Muscle layer of colon (tissue), 2 donors: ENCODE measurements around the gene ZNF563.
"Not testable (repeated sequence)": the region's sequence is repeated elsewhere in the genome, so short reads cannot be mapped to it uniquely, and the experiment has no call there.

Experiments
- H3K27ac ChIP-seq: one replicate; pipeline ENCODE4 v1.7.0; 2013; ENCODE audit warnings: low read depth, mild to moderate bottlenecking, low read length, moderate library complexity
- H3K27me3 ChIP-seq, 2 donors: one replicate each; pipeline ENCODE4 v1.7.0; 2013; ENCODE audit warnings: low read length in 2 of 2, mild to moderate bottlenecking in 2 of 2; ENCODE audit not compliant: insufficient read depth in 2 of 2, control insufficient read depth in 1 of 2
- H3K36me3 ChIP-seq: one replicate; pipeline ENCODE4 v1.7.0; 2013; ENCODE audit warnings: mild to moderate bottlenecking, low read length; ENCODE audit not compliant: insufficient read depth
- H3K4me1 ChIP-seq: one replicate; pipeline ENCODE4 v1.7.0; 2013; ENCODE audit warnings: mild to moderate bottlenecking, low read length; ENCODE audit not compliant: insufficient read depth
- H3K4me3 ChIP-seq, 2 donors: one replicate each; pipeline ENCODE4 v1.7.0; 2013; ENCODE audit warnings: low read length in 2 of 2, low read depth in 1 of 2, mild to moderate bottlenecking in 1 of 2, moderate library complexity in 1 of 2
- H3K9ac ChIP-seq: one replicate; pipeline ENCODE4 v1.7.0; 2013; ENCODE audit warnings: low read length
- H3K9me3 ChIP-seq: one replicate; pipeline ENCODE4 v1.7.0; 2013; ENCODE audit warnings: mild to moderate bottlenecking, low read length
- donor health status: abdominal sarcoma.
- donor health status: Adenocarcinoma of cecum.

The ZNF563 gene

DNA sequence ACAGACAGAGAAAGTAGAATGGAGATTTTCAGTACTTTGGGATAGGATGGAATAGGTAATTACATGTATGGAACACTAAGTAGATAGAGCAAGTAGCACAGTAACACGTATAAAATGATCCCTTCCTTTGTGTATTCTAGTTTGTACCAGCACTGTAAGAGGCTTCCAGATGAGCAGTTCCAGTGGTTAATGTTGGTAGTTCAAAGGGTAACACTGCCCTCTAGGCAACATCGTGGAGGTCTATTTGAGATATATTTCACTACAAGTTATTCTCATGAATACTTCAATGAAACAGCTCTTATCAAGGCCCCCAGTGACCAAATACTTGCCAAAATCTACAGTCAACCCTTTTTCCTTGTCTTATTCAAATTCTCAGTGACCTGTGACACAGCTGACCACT, 13.5 kb upstream of the ZNF563 start:
- Histone ChIP-seq H3K36me3 (peaks cover 20% of the 10 kb centered on the region), H3K4me3 (no peak overlapping the region), H3K9me3 (peaks cover 18% of the 10 kb centered on the region), H3K27me3 (no peaks in the 10 kb centered on the region), H3K27ac (no peak overlapping the region), H3K4me1 (no peaks in the 10 kb centered on the region), H3K9ac (no peak overlapping the region)

DNA sequence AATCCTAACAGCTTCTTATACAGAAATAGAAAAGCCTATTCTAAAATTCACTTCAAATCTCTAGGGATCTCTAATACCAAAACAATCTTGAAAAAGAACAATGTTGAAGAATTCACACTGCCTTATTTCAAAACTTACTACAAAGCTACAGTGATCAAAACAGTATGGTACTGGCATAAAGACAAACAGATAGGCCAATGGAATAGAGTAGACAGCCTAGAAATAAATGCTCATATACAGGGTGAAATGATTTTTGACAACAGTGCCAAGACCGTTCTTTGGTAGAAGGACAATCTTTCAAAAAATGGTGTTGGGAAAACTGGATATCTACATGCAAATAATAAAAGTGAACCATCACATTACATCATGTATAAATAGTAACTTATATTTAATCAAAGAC, 11.8 kb upstream of the ZNF563 start:
- peaks cover 9% of the 10 kb centered on the region for H3K9me3 ChIP-seq

DNA sequence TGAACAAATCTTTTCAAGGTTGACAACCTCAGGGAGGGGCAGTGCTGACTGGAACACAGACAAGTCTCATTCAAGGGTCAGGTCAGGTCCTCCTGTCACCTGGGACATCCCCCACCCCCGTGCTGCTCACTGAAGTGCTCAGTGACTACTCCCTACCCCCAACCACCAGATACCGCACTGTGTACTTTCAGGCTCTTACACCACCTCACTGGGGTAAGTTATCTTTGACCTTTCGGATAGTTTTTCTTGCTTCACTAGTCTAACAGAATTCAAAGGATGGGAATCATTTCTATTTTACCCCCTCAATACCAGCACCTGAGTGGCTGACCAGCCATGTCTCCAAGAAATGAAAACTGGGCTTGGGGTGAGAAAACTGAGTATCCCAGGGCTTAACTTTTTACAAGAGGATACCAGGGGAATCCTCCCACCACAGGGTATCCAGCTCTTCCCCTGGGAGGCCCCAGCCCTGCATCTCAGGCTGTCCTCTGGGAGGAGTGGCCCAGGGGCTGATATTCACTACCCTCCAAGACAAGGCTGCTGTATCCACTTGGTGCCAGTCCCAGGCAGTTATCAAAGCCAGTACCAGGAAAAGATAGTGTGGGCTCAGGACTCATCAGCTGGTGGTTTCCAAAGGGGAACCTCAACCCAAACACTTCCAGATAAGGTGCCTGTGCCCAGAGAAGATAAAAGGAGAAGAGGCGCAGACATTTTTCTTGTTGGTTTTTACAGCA, 2.1 kb downstream of the ZNF563 start:
- no peaks in the 10 kb centered on the region for H3K36me3 ChIP-seq
- H3K9ac ChIP-seq = no peak overlapping the region
- H3K4me3 ChIP-seq = no peak overlapping the region
- H3K27me3 ChIP-seq = no peaks in the 10 kb centered on the region
- no peaks in the 10 kb centered on the region for H3K9me3 ChIP-seq
- peaks cover 10% of the 10 kb centered on the region for H3K4me1 ChIP-seq
- no peak overlapping the region for H3K27ac ChIP-seq

More for the DNA sequence above, 11.8 kb upstream of the ZNF563 start:
- no peak overlapping the region for H3K4me3 ChIP-seq
- H3K27ac ChIP-seq = no peak overlapping the region
- no peaks in the 10 kb centered on the region for H3K4me1 ChIP-seq
- H3K36me3 ChIP-seq = peaks cover 8% of the 10 kb centered on the region
- H3K9ac ChIP-seq = no peak overlapping the region
- H3K27me3 ChIP-seq = no peaks in the 10 kb centered on the region

DNA sequence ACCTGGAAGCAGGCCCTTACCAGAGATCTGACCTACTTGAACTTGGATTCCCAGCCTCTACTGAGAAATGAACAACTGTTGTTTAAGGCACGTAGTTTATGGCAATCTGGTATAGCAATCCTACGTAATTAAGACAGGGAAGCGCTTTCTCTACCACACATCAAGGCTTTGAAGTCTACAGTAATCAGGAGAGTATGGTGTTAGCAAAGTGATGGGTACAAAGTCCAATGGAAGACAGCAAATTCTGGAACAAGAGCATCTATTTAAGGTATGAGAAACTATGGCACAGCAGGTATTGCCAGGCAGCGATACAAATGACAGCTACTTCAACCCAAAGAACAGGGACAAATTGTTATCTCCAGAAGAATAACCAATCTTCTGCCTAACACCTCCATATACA, 3.1 kb downstream of the ZNF563 start:
- no peak overlapping the region for H3K27ac ChIP-seq
- H3K4me1 ChIP-seq = peaks cover 10% of the 10 kb centered on the region
- no peak overlapping the region for H3K9ac ChIP-seq
- no peak overlapping the region for H3K4me3 ChIP-seq
- no peaks in the 10 kb centered on the region for H3K9me3 ChIP-seq
- no peaks in the 10 kb centered on the region for H3K27me3 ChIP-seq
- H3K36me3 ChIP-seq = no peaks in the 10 kb centered on the region

DNA sequence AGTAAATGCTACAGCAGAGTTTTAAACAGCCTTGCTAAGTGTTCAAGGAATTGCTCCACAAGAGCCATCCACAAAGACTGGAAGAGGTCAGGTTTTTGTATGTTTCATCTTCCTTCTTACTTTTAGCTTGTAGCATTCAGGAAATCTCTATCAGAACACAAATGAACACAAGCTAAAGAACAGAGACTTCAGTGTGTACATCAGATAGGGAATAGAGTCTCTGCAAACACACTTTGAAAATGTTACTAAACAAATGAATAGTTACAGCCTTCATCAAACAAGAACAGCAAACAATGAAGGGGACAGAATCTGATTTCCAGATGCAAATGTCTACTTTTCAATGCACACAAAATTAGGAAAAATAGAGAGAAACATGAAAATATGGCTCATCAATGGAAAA, 7.7 kb downstream of the ZNF563 start:
- Histone ChIP-seq H3K4me3 (no peak overlapping the region), H3K36me3 (no peaks in the 10 kb centered on the region), H3K27ac (no peak overlapping the region), H3K4me1 (no peaks in the 10 kb centered on the region), H3K9ac (no peak overlapping the region), H3K9me3 (no peaks in the 10 kb centered on the region), H3K27me3 (no peaks in the 10 kb centered on the region)

DNA sequence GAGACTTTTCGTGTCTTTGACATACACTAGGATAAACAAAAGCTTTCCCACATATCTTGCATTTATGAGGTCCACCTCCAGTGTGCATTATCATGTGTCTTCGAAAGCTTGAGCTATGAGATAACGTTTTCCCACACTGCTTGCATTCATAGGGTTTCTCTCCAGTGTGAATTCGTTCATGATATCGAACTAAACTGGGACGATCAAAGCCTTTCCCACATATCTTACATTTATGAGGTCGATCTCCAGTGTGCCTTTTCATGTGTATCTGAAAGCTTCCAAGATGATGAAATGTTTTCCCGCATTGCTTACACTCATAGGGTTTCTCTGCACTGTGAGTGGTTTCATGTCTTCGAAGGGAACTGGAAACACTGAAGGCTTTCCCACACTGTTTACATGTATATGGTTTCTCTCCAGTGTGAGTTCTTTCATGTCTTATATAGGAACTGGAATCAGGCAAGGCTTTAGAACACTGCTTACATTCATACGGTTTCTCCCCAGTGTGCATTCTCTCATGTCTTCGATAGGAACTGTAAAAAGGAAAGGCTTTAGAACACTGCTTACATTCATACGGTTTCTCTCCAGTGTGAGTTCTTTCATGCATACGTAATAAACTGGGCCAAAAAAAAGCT, 14.5 kb downstream of the ZNF563 start:
- no peak overlapping the region for H3K4me3 ChIP-seq
- H3K9ac ChIP-seq = no peak overlapping the region
- H3K9me3 ChIP-seq = no peaks in the 10 kb centered on the region
- no peak overlapping the region for H3K27ac ChIP-seq
- H3K4me1 ChIP-seq = no peaks in the 10 kb centered on the region
- H3K36me3 ChIP-seq = peaks cover 16% of the 10 kb centered on the region
- H3K27me3 ChIP-seq = no peaks in the 10 kb centered on the region

DNA sequence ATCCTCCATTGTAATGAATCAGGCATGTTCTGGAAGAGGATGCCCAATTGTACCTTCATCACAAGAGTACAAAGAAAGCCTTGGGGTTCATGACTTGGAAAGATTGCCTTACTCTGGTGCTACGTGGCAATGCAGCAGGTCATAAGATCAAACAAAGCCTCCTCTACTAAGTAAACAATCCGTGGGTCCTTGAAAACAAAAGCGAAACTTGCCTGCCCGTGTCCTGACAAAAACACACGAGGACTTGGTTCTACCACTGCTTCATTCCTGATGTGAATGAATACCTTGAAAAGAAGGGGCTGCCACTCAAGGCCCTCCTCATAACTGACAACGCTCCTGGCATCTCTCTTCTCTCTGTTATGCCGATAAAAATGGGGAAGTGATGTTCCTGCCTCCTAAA, 18.9 kb downstream of the ZNF563 start:
- Histone ChIP-seq H3K4me3 (no peak overlapping the region), H3K27ac (no peak overlapping the region), H3K4me1 (no peaks in the 10 kb centered on the region), H3K36me3 (peaks cover 14% of the 10 kb centered on the region), H3K9me3 (no peaks in the 10 kb centered on the region), H3K9ac (no peak overlapping the region), H3K27me3 (no peaks in the 10 kb centered on the region)

DNA sequence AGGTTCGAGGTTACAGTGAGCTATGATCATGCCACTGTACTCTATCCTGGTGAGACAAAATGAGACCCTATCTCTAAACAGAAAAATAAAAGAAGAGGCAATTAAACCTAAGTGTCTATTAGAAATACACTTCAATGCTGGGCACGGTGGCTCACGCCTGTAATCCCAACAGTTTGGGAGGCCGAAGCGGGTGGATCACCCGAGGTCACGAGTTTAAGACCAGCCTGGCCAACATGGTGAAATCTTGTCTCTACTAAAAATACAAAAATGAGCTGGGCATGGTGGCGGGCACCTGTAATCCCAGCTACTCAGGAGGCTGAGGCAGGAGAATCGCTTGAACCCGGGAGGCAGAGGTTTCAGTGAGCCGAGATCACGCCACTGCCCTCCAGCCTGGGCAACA, 24.5 kb downstream of the ZNF563 start:
- H3K27ac ChIP-seq, H3K36me3 ChIP-seq, H3K9me3 ChIP-seq, H3K4me3 ChIP-seq, H3K4me1 ChIP-seq, H3K27me3 ChIP-seq, H3K9ac ChIP-seq: not testable (repeated sequence)

DNA sequence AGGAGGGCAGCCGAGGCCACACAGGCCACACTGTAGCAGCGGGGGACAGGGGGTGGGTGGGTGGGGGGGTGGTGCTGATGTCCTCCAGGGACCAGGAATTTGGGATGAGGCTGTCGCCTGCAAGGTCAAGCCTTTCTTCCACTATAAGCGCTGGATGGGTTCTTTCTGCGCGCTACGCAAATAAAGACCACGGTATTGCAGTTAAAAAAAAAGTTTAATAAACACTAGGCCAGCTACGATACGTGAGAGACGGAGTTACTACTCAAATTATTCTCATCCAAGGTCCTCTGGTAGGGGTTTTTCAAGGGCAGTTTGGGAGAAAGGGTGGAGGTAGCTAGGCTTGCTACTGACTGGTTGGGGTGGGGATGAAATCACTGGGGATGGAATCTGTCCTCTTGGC, 38.2 kb downstream of the ZNF563 start:
- Histone ChIP-seq H3K36me3 (no peaks in the 10 kb centered on the region), H3K27me3 (no peaks in the 10 kb centered on the region), H3K27ac (peak overlapping the region; percentile 83)

DNA sequence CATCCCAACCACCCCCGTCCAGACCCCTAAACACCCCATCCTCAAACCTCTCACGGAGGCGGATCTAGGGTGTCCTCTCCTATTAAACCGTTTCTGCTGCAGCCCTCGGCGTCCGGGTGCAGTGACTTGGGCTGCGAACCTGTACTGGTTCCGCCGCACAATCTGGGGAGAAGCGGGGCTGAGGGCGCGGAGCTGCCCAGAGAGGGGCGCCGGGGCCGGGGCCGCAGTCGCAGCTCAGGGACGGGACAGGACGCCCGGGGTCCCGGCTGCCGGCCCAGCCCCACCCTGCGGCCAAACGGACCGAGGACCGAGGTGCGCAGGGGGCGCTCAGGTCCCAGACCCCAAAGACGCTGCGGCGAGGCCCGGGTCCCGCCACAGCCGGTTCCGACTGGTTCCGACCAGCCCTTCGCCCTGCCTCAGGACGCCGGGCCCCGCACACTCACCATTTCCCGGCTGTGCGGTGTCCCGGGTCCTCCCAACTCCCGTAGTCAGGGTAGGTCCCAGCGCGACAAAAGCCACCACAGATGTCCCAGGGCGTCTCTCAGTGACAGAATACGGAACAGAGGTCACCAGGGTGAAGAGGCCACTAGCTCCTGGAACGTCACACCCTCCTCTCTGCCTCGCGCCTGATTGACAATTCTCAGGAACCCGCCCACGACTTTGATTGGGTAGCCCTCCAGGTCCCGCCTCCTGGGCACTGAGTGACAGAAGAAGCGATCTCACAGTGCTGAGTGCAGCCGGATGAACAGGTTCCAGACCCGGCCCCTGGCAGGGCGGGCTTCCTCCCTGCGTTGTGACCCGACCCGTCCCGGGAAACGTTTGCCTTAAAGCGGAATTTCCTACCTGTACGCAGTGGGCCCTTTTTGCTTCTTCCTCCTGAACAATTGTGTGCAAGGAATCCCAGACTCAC, 38.9 kb downstream of the ZNF563 start, which contains the start of gene ZNF44:
ZNF44 (minus strand) TSS at position 635 of the 910 bp plus-strand sequence; CDS start at position 446, 189 bp downstream.
- H3K9me3 ChIP-seq = no peaks in the 10 kb centered on the region
- H3K4me3 ChIP-seq = peak within 1 kb of the TSS; percentile 82 to 94

More for the DNA sequence above, 38.2 kb downstream of the ZNF563 start:
- peak overlapping the region; percentile 82 to 94 for H3K4me3 ChIP-seq
- no peaks in the 10 kb centered on the region for H3K9me3 ChIP-seq
- peak overlapping the region; percentile 77 for H3K9ac ChIP-seq
- H3K4me1 ChIP-seq = peaks cover 13% of the 10 kb centered on the region

DNA sequence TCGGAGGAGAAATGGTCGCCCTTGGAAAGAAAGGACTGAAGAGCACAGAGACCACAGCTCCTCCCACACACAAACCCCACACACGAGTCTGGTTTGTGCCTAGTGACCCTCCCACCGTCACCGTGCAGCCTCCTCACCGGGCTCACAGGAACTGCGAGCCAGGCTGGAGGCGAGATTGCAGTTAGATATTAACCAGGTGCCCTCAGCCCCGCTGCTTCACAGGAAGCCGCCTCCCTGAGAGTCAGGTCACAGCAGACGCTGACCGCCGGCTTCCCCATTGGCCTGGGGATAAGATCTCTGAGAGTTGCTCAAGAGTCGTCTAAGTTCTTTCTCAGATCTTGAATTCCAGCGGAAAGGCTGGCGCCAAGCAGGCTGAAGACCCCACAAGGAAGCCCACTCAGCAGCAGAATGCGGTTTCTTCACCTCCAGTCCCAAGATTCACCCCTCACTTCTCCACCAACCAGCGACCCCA, 39.6 kb downstream of the ZNF563 start:
- Histone ChIP-seq H3K4me3 (peak overlapping the region; percentile 82 to 94), H3K4me1 (peaks cover 13% of the 10 kb centered on the region), H3K9ac (peak overlapping the region; percentile 77), H3K9me3 (no peaks in the 10 kb centered on the region), H3K27ac (peak overlapping the region; percentile 83), H3K36me3 (no peaks in the 10 kb centered on the region), H3K27me3 (no peaks in the 10 kb centered on the region)

More for the DNA sequence above, 38.9 kb downstream of the ZNF563 start, which contains the start of gene ZNF44:
- peak within 1 kb of the TSS; percentile 83 for H3K27ac ChIP-seq
- peak within 1 kb of the TSS; percentile 77 for H3K9ac ChIP-seq
- H3K27me3 ChIP-seq = no peaks in the 10 kb centered on the region
- H3K4me1 ChIP-seq = peaks cover 13% of the 10 kb centered on the region
- H3K36me3 ChIP-seq = no peaks in the 10 kb centered on the region
